Measurements from ENCODE around the gene RIPK1. TPM values are rescaled to one million over a fixed set of nuclear protein-coding genes. Genes with fewer than 3 reads are reported as not detected.

The RIPK1 gene
- total and polyA plus RNA-seq, 9 of the 15 experiments (the other 6 are each of a cell fraction or from before 2014, with no cell fraction given), result 3.8 to 24.9 (median 17.7) TPM

- TF ChIP-seq SAP30 (IDR thresholded peaks at IDR 0.05; ENCODE audit: borderline replicate concordance, insufficient read depth, low read depth, low read length, poor library complexity, severe bottlenecking), result peak; percentile 51
- peak; percentile 60 for TF ChIP-seq NFIC (IDR thresholded peaks at IDR 0.05)
- TF ChIP-seq DDX20 (tag; IDR thresholded peaks at IDR 0.05; ENCODE audit: low read depth), result no peak
- TF ChIP-seq BCL6 (CRISPR knock-in tag; IDR thresholded peaks at IDR 0.05), result no peak
- TF ChIP-seq, protein P1, sequence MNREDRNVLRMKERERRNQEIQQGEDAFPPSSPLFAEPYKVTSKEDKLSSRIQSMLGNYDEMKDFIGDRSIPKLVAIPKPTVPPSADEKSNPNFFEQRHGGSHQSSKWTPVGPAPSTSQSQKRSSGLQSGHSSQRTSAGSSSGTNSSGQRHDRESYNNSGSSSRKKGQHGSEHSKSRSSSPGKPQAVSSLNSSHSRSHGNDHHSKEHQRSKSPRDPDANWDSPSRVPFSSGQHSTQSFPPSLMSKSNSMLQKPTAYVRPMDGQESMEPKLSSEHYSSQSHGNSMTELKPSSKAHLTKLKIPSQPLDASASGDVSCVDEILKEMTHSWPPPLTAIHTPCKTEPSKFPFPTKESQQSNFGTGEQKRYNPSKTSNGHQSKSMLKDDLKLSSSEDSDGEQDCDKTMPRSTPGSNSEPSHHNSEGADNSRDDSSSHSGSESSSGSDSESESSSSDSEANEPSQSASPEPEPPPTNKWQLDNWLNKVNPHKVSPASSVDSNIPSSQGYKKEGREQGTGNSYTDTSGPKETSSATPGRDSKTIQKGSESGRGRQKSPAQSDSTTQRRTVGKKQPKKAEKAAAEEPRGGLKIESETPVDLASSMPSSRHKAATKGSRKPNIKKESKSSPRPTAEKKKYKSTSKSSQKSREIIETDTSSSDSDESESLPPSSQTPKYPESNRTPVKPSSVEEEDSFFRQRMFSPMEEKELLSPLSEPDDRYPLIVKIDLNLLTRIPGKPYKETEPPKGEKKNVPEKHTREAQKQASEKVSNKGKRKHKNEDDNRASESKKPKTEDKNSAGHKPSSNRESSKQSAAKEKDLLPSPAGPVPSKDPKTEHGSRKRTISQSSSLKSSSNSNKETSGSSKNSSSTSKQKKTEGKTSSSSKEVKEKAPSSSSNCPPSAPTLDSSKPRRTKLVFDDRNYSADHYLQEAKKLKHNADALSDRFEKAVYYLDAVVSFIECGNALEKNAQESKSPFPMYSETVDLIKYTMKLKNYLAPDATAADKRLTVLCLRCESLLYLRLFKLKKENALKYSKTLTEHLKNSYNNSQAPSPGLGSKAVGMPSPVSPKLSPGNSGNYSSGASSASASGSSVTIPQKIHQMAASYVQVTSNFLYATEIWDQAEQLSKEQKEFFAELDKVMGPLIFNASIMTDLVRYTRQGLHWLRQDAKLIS (CRISPR knock-in tag; IDR thresholded peaks at IDR 0.05), result peak; percentile 99
- TF ChIP-seq KDM4B (IDR thresholded peaks at IDR 0.05; ENCODE audit: borderline replicate concordance in 2 of 2, low read depth in 1 of 2), result peak in 1 of 2 experiments; percentile 25; a peak in 2 of 4 replicates
- peak; percentile 85 for TF ChIP-seq EGR1 (conservative IDR thresholded peaks at IDR 0.05)
- TF ChIP-seq ZNF76 (CRISPR knock-in tag; IDR thresholded peaks at IDR 0.05; ENCODE audit: borderline replicate concordance), result peak; percentile 81; the same call in 1 of the 2 replicates
- no peak for TF ChIP-seq GTF2F1 (IDR thresholded peaks at IDR 0.05; ENCODE audit: low read depth, low read length)
- TF ChIP-seq TEAD4 (IDR thresholded peaks at IDR 0.05; ENCODE audit: low read length), result no peak
- TF ChIP-seq TEAD4 (CRISPR knock-in tag; IDR thresholded peaks at IDR 0.05; ENCODE audit: borderline replicate concordance), result no peak
- TF ChIP-seq IRF2 (CRISPR knock-in tag; IDR thresholded peaks at IDR 0.05), result no peak
- TF ChIP-seq, protein P2, sequence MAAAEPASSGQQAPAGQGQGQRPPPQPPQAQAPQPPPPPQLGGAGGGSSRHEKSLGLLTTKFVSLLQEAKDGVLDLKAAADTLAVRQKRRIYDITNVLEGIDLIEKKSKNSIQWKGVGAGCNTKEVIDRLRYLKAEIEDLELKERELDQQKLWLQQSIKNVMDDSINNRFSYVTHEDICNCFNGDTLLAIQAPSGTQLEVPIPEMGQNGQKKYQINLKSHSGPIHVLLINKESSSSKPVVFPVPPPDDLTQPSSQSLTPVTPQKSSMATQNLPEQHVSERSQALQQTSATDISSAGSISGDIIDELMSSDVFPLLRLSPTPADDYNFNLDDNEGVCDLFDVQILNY (CRISPR knock-in tag; IDR thresholded peaks at IDR 0.05), result no peak
- TF ChIP-seq ATF7 (IDR thresholded peaks at IDR 0.05), result peak; percentile 89
- no peak for TF ChIP-seq DLX4 (CRISPR knock-in tag; IDR thresholded peaks at IDR 0.05)
- TF ChIP-seq ZNF644 (tag; IDR thresholded peaks at IDR 0.05; ENCODE audit: low read depth), result no peak
- TF ChIP-seq ZNF165 (CRISPR knock-in tag; IDR thresholded peaks at IDR 0.05; ENCODE audit: borderline replicate concordance), result no peak
- TF ChIP-seq ETV1 (tag; conservative IDR thresholded peaks at IDR 0.05; ENCODE audit: low read depth), result no peak
- TF ChIP-seq TCFL5 (CRISPR knock-in tag; conservative IDR thresholded peaks at IDR 0.05), result no peak
- TF ChIP-seq, protein P3, sequence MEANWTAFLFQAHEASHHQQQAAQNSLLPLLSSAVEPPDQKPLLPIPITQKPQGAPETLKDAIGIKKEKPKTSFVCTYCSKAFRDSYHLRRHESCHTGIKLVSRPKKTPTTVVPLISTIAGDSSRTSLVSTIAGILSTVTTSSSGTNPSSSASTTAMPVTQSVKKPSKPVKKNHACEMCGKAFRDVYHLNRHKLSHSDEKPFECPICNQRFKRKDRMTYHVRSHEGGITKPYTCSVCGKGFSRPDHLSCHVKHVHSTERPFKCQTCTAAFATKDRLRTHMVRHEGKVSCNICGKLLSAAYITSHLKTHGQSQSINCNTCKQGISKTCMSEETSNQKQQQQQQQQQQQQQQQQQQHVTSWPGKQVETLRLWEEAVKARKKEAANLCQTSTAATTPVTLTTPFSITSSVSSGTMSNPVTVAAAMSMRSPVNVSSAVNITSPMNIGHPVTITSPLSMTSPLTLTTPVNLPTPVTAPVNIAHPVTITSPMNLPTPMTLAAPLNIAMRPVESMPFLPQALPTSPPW (CRISPR knock-in tag; IDR thresholded peaks at IDR 0.05), result peak; percentile 35
Observed at GRCh38 chr6:3063733-3064700, 4.3 kb upstream of the RIPK1 start (continued).
